ENCODE results near the gene RTN4IP1. TPM values are rescaled to one million over a fixed set of nuclear protein-coding genes. Genes with fewer than 3 reads are reported as not detected.

RTN4IP1 gene
- polyA plus RNA-seq, 1 experiment = 3.1 TPM

DNA sequence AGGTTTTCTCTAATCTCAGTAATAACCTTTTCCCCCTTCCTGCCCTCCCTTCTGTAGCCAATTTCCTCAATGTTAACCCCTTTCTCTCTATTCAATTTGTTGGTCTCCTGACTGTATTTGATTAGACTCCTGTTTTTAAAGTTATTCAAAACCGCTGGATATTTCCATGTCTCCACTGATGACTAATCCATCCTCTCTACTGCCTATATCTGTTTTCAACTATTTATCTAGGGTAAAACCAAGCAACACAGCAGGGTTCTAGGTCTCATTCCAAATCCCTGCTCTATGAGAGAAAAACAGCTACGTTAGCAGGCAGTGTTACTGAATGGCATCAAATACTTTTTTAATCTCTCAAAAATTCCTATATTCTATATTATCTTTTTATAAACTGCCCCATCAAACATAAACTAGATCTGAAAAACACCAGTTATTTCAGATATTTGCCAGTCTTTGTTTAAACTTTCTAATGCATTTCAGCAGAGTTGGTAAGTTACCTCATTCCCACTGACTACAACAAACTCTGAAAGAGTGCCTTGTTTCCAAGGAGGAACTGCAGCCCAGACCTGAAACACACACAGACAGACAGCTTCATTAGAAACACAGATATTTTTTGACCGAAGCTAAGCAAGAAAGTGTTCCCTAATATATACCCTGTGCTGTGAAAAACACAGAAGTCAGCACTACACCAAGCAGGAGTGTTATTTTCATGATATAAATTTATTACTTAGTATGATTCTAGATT lies 8.2 kb downstream of the RTN4IP1 start:
- DNase-seq (ENCODE audit: low read depth) = no peak
- ChIA-PET POLR2A (no interaction called here), CTCF (interaction anchor here (1.0 to 1.4 kb wide), 3 partner anchors 8 to 359 kb away, joined by 3 to 7 read pairs (median 3); no protein-coding TSS in a partner anchor)
- no peaks in the 10 kb centered on the region for H3K27me3 ChIP-seq (ENCODE audit: control insufficient read depth, insufficient read depth, low read length)
- H3K4me3 ChIP-seq (ENCODE audit: low read depth, low read length) = no peak overlapping the region
- H3K36me3 ChIP-seq (ENCODE audit: control insufficient read depth, insufficient read depth, low read length) = peaks cover 1% of the 10 kb centered on the region; the same call in 1 of the 2 replicates
- no peak for TF ChIP-seq CTCF (IDR thresholded peaks at IDR 0.05; ENCODE audit: insufficient read depth, low read depth, low read length)

DNA sequence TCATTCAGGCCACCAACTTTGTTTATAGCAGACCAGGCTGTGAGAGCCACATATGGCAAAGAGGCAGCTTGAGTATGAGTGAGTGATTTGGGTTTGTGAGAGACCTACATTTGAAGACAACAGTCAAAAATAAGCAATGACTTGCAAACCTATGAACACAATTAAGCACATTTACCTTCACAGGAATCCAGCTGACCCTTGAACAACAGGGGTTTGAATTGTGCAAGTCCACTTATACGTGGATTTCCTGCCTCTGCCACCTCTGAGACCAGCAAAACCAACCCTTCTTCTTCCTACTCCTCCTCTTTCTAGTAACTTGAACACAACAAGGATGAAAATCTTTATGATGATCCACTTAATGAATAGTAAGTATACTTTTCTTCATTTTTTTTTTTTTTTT lies 10.1 kb downstream of the RTN4IP1 start:
- DNase-seq (ENCODE audit: low read depth) = no peak
- H3K4me3 ChIP-seq (ENCODE audit: low read depth, low read length) = no peak overlapping the region
- ChIA-PET CTCF (no interaction called here), POLR2A (no interaction called here)
- H3K36me3 ChIP-seq (ENCODE audit: control insufficient read depth, insufficient read depth, low read length) = peaks cover 1% of the 10 kb centered on the region; the same call in 1 of the 2 replicates
- no peaks in the 10 kb centered on the region for H3K27me3 ChIP-seq (ENCODE audit: control insufficient read depth, insufficient read depth, low read length)
- TF ChIP-seq CTCF (IDR thresholded peaks at IDR 0.05; ENCODE audit: insufficient read depth, low read depth, low read length) = no peak

- ChIA-PET CTCF (no interaction called here), POLR2A (no interaction called here)
- H3K27me3 ChIP-seq (ENCODE audit: control insufficient read depth, insufficient read depth, low read length) = no peaks in the 10 kb centered on the region
- peaks cover 1% of the 10 kb centered on the region; the same call in 1 of the 2 replicates for H3K36me3 ChIP-seq (ENCODE audit: control insufficient read depth, insufficient read depth, low read length)
- no peak for DNase-seq (ENCODE audit: low read depth)
- H3K4me3 ChIP-seq (ENCODE audit: low read depth, low read length) = no peak overlapping the region
- TF ChIP-seq CTCF (IDR thresholded peaks at IDR 0.05; ENCODE audit: insufficient read depth, low read depth, low read length) = no peak
Measured at GRCh38 chr6:106618324-106618723, 11.0 kb downstream of the RTN4IP1 start.

DNA sequence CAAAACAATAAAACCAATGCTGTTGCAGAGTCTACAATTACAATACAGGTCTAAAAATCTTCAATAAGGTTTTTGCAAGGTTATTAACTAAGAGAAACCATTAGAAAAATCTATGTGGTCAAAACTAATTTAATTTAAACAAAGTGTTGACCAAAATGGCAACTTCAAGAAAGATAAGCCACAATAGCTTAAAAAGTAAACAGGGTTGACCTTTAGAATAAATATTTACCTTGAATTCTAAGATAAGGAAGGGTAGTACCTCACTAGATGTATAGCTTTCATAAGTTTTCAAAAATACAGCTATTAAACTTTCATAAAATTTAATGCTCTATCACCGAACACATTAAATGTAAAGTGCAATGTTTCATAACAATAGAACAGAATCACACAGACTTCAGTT lies 11.4 kb downstream of the RTN4IP1 start:
- peaks cover 1% of the 10 kb centered on the region; the same call in 1 of the 2 replicates for H3K36me3 ChIP-seq (ENCODE audit: control insufficient read depth, insufficient read depth, low read length)
- ChIA-PET CTCF (interaction anchor here (1.6 kb wide), 1 partner anchor 10 kb away, joined by 4 read pairs; no protein-coding TSS in a partner anchor), POLR2A (no interaction called here)
- no peak overlapping the region for H3K4me3 ChIP-seq (ENCODE audit: low read depth, low read length)
- no peaks in the 10 kb centered on the region for H3K27me3 ChIP-seq (ENCODE audit: control insufficient read depth, insufficient read depth, low read length)
- TF ChIP-seq CTCF (IDR thresholded peaks at IDR 0.05; ENCODE audit: insufficient read depth, low read depth, low read length) = no peak
- no peak for DNase-seq (ENCODE audit: low read depth)

- POLR2A ChIA-PET = no interaction called here
- CTCF ChIA-PET = interaction anchor here (1.6 kb wide), 1 partner anchor 9 kb away, joined by 4 read pairs; no protein-coding TSS in a partner anchor
Measured at GRCh38 chr6:106617302-106617701, 12.0 kb downstream of the RTN4IP1 start.

More at GRCh38 chr6:106617302-106617701, 12.0 kb downstream of the RTN4IP1 start:
- TF ChIP-seq CTCF (IDR thresholded peaks at IDR 0.05; ENCODE audit: insufficient read depth, low read depth, low read length) = no peak
- no peaks in the 10 kb centered on the region for H3K27me3 ChIP-seq (ENCODE audit: control insufficient read depth, insufficient read depth, low read length)
- H3K36me3 ChIP-seq (ENCODE audit: control insufficient read depth, insufficient read depth, low read length) = peaks cover 1% of the 10 kb centered on the region; the same call in 1 of the 2 replicates
- no peak overlapping the region for H3K4me3 ChIP-seq (ENCODE audit: low read depth, low read length)
- no peak for DNase-seq (ENCODE audit: low read depth)

Measured in BJ (cell line).